Measurements from ENCODE around the gene TATDN2.

- TF ChIP-seq CTCF (IDR thresholded peaks at IDR 0.05) (no peak), POLR2A (IDR thresholded peaks at IDR 0.05) (no peak)
These were observed 55.5 kb downstream of the TATDN2 start for GRCh38 chr3:10303785-10304184.

All from uterus (tissue), 2 donors.